ENCODE data around the gene ANKRD22. TPM values are rescaled to one million over a fixed set of nuclear protein-coding genes. Genes with fewer than 3 reads are reported as not detected.

The ANKRD22 gene
- total and polyA plus RNA-seq, 2 of the 8 experiments (the other 6 are each of a cell fraction or from before 2014, with no cell fraction given): 0.68 TPM; not detected in 1

DNA sequence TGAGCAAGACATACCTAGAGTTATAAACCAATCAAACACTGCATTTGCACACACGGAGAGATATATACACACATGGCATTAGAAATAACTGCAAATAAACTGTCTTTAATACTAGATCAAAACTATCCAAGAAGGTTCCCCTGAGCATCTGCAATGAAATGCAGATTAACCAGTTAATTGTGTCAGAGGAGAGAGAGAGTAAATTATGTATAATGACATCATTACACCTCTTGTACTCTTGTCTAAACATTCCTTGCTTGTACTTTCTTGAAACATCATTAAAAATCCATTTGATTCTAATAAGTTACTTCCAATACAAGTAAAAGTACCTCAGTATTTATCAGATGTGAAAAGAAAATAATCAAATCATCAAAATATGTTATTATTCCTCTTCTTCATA is 932 bp downstream of the ANKRD22 start:
- Histone ChIP-seq H3K56ac (replicated peaks; ENCODE audit: insufficient read length, low read depth, low read length) (no peak overlapping the region), H3K4ac (replicated peaks; ENCODE audit: insufficient read length, low read depth, low read length) (no peak overlapping the region), H2BK15ac (ENCODE audit: low read length) (no peak overlapping the region), H3K9me3 (ENCODE audit: insufficient read depth in 2 of 2, low read depth in 1 of 2, low read length in 1 of 2) (no peaks in the 10 kb centered on the region), H2AFZ (ENCODE audit: low read length) (no peak overlapping the region), H3K27me3 (replicated peaks in 1 of 4; ENCODE audit: control insufficient read depth in 3 of 4, extremely low read depth in 1 of 4, insufficient read depth in 3 of 4, low read length in 3 of 4) (peaks cover 0 to 1% (median 0%) of the 10 kb centered on the region in 4 experiments; a peak in 1 of 7 replicates), H3K4me1 (replicated peaks in 1 of 4; ENCODE audit: control insufficient read depth in 3 of 4, insufficient read depth in 4 of 4, low read length in 3 of 4) (peaks cover 0 to 3% (median 0%) of the 10 kb centered on the region in 4 experiments; a peak in 3 of 7 replicates), H2BK120ac (replicated peaks; ENCODE audit: low read depth, low read length) (no peak overlapping the region), H3K18ac (ENCODE audit: extremely low read depth, low read length) (no peak overlapping the region), H4K5ac (ENCODE audit: insufficient read length, low read depth, low read length) (no peak overlapping the region), H2BK5ac (ENCODE audit: low read depth, low read length) (no peak overlapping the region), H3K14ac (ENCODE audit: insufficient read length) (no peak overlapping the region), H3K27ac (ENCODE audit: low read depth, low read length) (no peak overlapping the region), H3K23ac (ENCODE audit: insufficient read length) (no peak overlapping the region), H2BK20ac (ENCODE audit: low read length) (no peak overlapping the region), H3K79me1 (ENCODE audit: low read depth, low read length) (no peaks in the 10 kb centered on the region), H4K8ac (ENCODE audit: extremely low read depth, insufficient read depth, low read length) (no peak overlapping the region), H3K79me2 (ENCODE audit: control insufficient read depth in 1 of 2, insufficient read depth in 2 of 2, low read length in 2 of 2) (no peaks in the 10 kb centered on the region), H3K23me2 (ENCODE audit: low read depth, low read length) (no peaks in the 10 kb centered on the region), H2AK5ac (ENCODE audit: low read depth, low read length) (no peak overlapping the region), H4K20me1 (replicated peaks in 1 of 2; ENCODE audit: control insufficient read depth in 1 of 2, insufficient read depth in 2 of 2, low read length in 2 of 2) (no peaks in the 10 kb centered on the region), H2BK12ac (ENCODE audit: low read depth, low read length) (no peak overlapping the region), H3K9ac (replicated peaks in 1 of 4; ENCODE audit: extremely low read depth in 1 of 4, low read depth in 3 of 4, low read length in 3 of 4) (no peak overlapping the region), H3K4me3 (ENCODE audit: extremely low read depth in 1 of 4, insufficient read depth in 2 of 4, low read depth in 3 of 4, low read length in 4 of 4) (no peak overlapping the region), H3K36me3 (ENCODE audit: control insufficient read depth in 2 of 4, insufficient read depth in 4 of 4, low read length in 3 of 4) (no peaks in the 10 kb centered on the region), H4K91ac (replicated peaks; ENCODE audit: insufficient read length, low read length) (no peak overlapping the region), H3K4me2 (ENCODE audit: insufficient read depth in 1 of 2, low read depth in 2 of 2, low read length in 2 of 2) (no peak overlapping the region)
- FAIRE-seq: no peak
- 78% methylated on average over 1 of the region's 1 CpG; no CpG with 5 or more reads in 1 of the 2 experiments for WGBS, 2 experiments (ENCODE audit: extremely low coverage in 1 of 2, insufficient coverage in 1 of 2, insufficient read length in 1 of 2, insufficient replicate concordance in 2 of 2, low coverage in 1 of 2, low lambda C conversion rate in 2 of 2, missing lambda C conversion rate in 1 of 2)
- CTCF ChIA-PET (ENCODE audit: partially characterized antibody): interaction anchor here (1.0 to 2.1 kb wide), 3 partner anchors 11 to 42 kb away, joined by 3 to 6 read pairs (median 5); no protein-coding TSS in a partner anchor
- no peak for DNase-seq (ENCODE audit: low read depth in 1 of 2, low spot score in 2 of 2)
- POLR2A ChIA-PET (ENCODE audit: partially characterized antibody): no interaction called here
- TF ChIP-seq HDAC2 (IDR thresholded peaks at IDR 0.05; ENCODE audit: borderline replicate concordance in 1 of 2, low read depth in 2 of 2, low read length in 2 of 2) (no peak), EZH2 (IDR thresholded peaks at IDR 0.05; ENCODE audit: low read depth, low read length, severe bottlenecking) (no peak), BCL11A (IDR thresholded peaks at IDR 0.05; ENCODE audit: low read depth in 2 of 2, low read length in 2 of 2) (no peak), PHF8 (conservative IDR thresholded peaks at IDR 0.05; ENCODE audit: low read depth, low read length) (no peak), BACH1 (IDR thresholded peaks at IDR 0.05; ENCODE audit: low read length) (no peak), RNF2 (IDR thresholded peaks at IDR 0.05; ENCODE audit: borderline replicate concordance, low read depth, low read length, missing control alignments, poor library complexity, severe bottlenecking) (no peak), GABPA (IDR thresholded peaks at IDR 0.05; ENCODE audit: borderline replicate concordance, insufficient read depth, low read length) (no peak), BRCA1 (IDR thresholded peaks at IDR 0.05; ENCODE audit: low read depth, low read length) (no peak), SAP30 (IDR thresholded peaks at IDR 0.05; ENCODE audit: insufficient read depth, insufficient replicate concordance, low read length) (no peak), JUN (IDR thresholded peaks at IDR 0.05; ENCODE audit: low read depth, low read length) (no peak), GTF2F1 (IDR thresholded peaks at IDR 0.05; ENCODE audit: borderline replicate concordance, low read depth, low read length) (no peak), YY1 (IDR thresholded peaks at IDR 0.05; ENCODE audit: low read depth, low read length) (no peak)
- TF ChIP-seq, protein P1, sequence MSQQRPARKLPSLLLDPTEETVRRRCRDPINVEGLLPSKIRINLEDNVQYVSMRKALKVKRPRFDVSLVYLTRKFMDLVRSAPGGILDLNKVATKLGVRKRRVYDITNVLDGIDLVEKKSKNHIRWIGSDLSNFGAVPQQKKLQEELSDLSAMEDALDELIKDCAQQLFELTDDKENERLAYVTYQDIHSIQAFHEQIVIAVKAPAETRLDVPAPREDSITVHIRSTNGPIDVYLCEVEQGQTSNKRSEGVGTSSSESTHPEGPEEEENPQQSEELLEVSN (IDR thresholded peaks at IDR 0.05): no peak
